ENCODE data around the gene USF2.

USF2 gene

GRCh38 chr19:35223084-35223790 is 45.5 kb upstream of the USF2 start:
- TF ChIP-seq YY1 (IDR thresholded peaks at IDR 0.05; ENCODE audit: low read depth) (no peak), CEBPB (IDR thresholded peaks at IDR 0.05) (no peak), USF1 (IDR thresholded peaks at IDR 0.05) (no peak), CREB1 (IDR thresholded peaks at IDR 0.05; ENCODE audit: low read depth) (no peak), RAD21 (IDR thresholded peaks at IDR 0.05; ENCODE audit: low read depth) (no peak), EP300 (IDR thresholded peaks at IDR 0.05; ENCODE audit: borderline replicate concordance) (no peak), REST (IDR thresholded peaks at IDR 0.05; ENCODE audit: low read depth) (no peak), NFIC (IDR thresholded peaks at IDR 0.05) (no peak), TAF1 (IDR thresholded peaks at IDR 0.05; ENCODE audit: low read depth) (no peak), FOXM1 (IDR thresholded peaks at IDR 0.05; ENCODE audit: borderline replicate concordance, low read depth) (no peak), TEAD4 (IDR thresholded peaks at IDR 0.05) (no peak), ZBTB7A (IDR thresholded peaks at IDR 0.05; ENCODE audit: low read depth) (no peak), MAX (IDR thresholded peaks at IDR 0.05) (no peak), TCF12 (IDR thresholded peaks at IDR 0.05; ENCODE audit: low read depth) (no peak), EGR1 (IDR thresholded peaks at IDR 0.05) (no peak)

- TF ChIP-seq YY1 (IDR thresholded peaks at IDR 0.05; ENCODE audit: low read depth), result no peak
- TF ChIP-seq CREB1 (IDR thresholded peaks at IDR 0.05; ENCODE audit: low read depth), result no peak
- no peak for TF ChIP-seq NFIC (IDR thresholded peaks at IDR 0.05)
- TF ChIP-seq ZBTB7A (IDR thresholded peaks at IDR 0.05; ENCODE audit: low read depth), result no peak
- no peak for TF ChIP-seq TAF1 (IDR thresholded peaks at IDR 0.05; ENCODE audit: low read depth)
- TF ChIP-seq TCF12 (IDR thresholded peaks at IDR 0.05; ENCODE audit: low read depth), result no peak
- no peak for TF ChIP-seq REST (IDR thresholded peaks at IDR 0.05; ENCODE audit: low read depth)
- no peak for TF ChIP-seq RAD21 (IDR thresholded peaks at IDR 0.05; ENCODE audit: low read depth)
- TF ChIP-seq MAX (IDR thresholded peaks at IDR 0.05), result no peak
- TF ChIP-seq FOXM1 (IDR thresholded peaks at IDR 0.05; ENCODE audit: borderline replicate concordance, low read depth), result no peak
- TF ChIP-seq EP300 (IDR thresholded peaks at IDR 0.05; ENCODE audit: borderline replicate concordance), result no peak
- no peak for TF ChIP-seq USF1 (IDR thresholded peaks at IDR 0.05)
- no peak for TF ChIP-seq TEAD4 (IDR thresholded peaks at IDR 0.05)
- no peak for TF ChIP-seq EGR1 (IDR thresholded peaks at IDR 0.05)
- TF ChIP-seq CEBPB (IDR thresholded peaks at IDR 0.05), result no peak
These were observed 44.8 kb upstream of the USF2 start for GRCh38 chr19:35223862-35224505.

- no peak for TF ChIP-seq MAX (IDR thresholded peaks at IDR 0.05)
- no peak for TF ChIP-seq YY1 (IDR thresholded peaks at IDR 0.05; ENCODE audit: low read depth)
- no peak for TF ChIP-seq TEAD4 (IDR thresholded peaks at IDR 0.05)
- no peak for TF ChIP-seq EGR1 (IDR thresholded peaks at IDR 0.05)
- TF ChIP-seq TCF12 (IDR thresholded peaks at IDR 0.05; ENCODE audit: low read depth), result no peak
- TF ChIP-seq RAD21 (IDR thresholded peaks at IDR 0.05; ENCODE audit: low read depth), result no peak
- no peak for TF ChIP-seq USF1 (IDR thresholded peaks at IDR 0.05)
- no peak for TF ChIP-seq REST (IDR thresholded peaks at IDR 0.05; ENCODE audit: low read depth)
- TF ChIP-seq CREB1 (IDR thresholded peaks at IDR 0.05; ENCODE audit: low read depth), result no peak
- TF ChIP-seq TAF1 (IDR thresholded peaks at IDR 0.05; ENCODE audit: low read depth), result no peak
- no peak for TF ChIP-seq NFIC (IDR thresholded peaks at IDR 0.05)
- TF ChIP-seq CEBPB (IDR thresholded peaks at IDR 0.05), result no peak
- no peak for TF ChIP-seq FOXM1 (IDR thresholded peaks at IDR 0.05; ENCODE audit: borderline replicate concordance, low read depth)
- TF ChIP-seq EP300 (IDR thresholded peaks at IDR 0.05; ENCODE audit: borderline replicate concordance), result no peak
- TF ChIP-seq ZBTB7A (IDR thresholded peaks at IDR 0.05; ENCODE audit: low read depth), result no peak
These were observed 43.8 kb upstream of the USF2 start for GRCh38 chr19:35224681-35225571.

All from Ishikawa (cell line).